MG63 (cell line): Measurements from ENCODE around the gene ARGFX. TPM values are rescaled to one million over a fixed set of nuclear protein-coding genes. Genes with fewer than 3 reads are reported as not detected.
"Not testable (repeated sequence)": the region's sequence is repeated elsewhere in the genome, so short reads cannot be mapped to it uniquely, and the experiment has no call there.

Experiments
- DNase-seq: peaks from one replicate; pipeline ENCODE4 v3.0.0-alpha.2; 2020
- H3K27me3 ChIP-seq: fragments of 250-450 bp; sonication (Bioruptor Pico); 2 replicates; pipeline ENCODE4 v1.5.1; 2020; ENCODE audit warnings: mild to moderate bottlenecking, moderate library complexity
- H3K36me3 ChIP-seq: fragments of 250-450 bp; sonication (Bioruptor Pico); 2 replicates; pipeline ENCODE4 v1.5.1; 2020; ENCODE audit warnings: mild to moderate bottlenecking, moderate library complexity
- H3K4me3 ChIP-seq: fragments of 250-450 bp; sonication (Bioruptor Pico); 2 replicates; pipeline ENCODE4 v1.5.1; 2020; ENCODE audit warnings: mild to moderate bottlenecking, moderate library complexity
- H3K9me3 ChIP-seq: fragments of 250-450 bp; sonication (Bioruptor Pico); 2 replicates; pipeline ENCODE4 v1.5.1; 2020; ENCODE audit warnings: mild to moderate bottlenecking, moderate library complexity
- total RNA-seq: library from RNA; depleted of rRNA; stranded (reverse); fragments of >200 nt; shearing (Covaris generic); gene quantifications from 2 replicates; pipeline ENCODE4 v1.2.3, GENCODE V29; 2014; ENCODE audit warnings: low replicate concordance; rRNA removed

Gene ARGFX
- total RNA-seq, 1 experiment from 2014 or later, result not detected

- DNase-seq, result no peak
- Histone ChIP-seq H3K27me3 (0 out of 2 replicates have a peak, but pooled peaks cover 2% of the 10 kb centered on the region), H3K9me3 (no peaks in the 10 kb centered on the region), H3K36me3 (no peaks in the 10 kb centered on the region), H3K4me3 (no peak within 1 kb of the TSS)
Measured at GRCh38 chr3:121592856-121593702, 25.3 kb downstream of the ARGFX start, which contains the start of gene FBXO40. TSS of gene FBXO40 (plus strand) at chr3:121593379. CDS start at chr3:121620576, 27,197 bp downstream.

GRCh38 chr3:121593806-121594205 lies 26.1 kb downstream of the ARGFX start:
- DNase-seq, H3K9me3 ChIP-seq, H3K36me3 ChIP-seq, H3K27me3 ChIP-seq, H3K4me3 ChIP-seq: not testable (repeated sequence)

DNA sequence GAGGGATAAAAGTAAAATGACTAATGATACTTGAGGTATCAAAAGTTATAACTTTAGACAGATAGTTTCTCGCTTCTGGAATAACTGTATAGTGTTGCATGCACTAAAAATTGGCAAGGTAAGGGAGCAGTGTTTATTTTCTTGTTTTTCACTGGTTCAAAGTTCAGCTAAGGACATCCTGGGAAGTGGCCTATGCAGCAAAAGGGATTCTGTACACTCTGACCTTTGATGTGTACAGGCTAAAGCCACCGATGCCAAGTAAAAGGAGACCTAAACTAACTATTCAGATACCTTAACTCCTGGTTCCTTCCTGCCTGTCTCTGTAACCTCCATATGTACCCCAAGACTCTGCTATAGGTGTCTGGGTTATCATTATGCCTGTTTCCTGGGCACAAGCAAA lies 27.1 kb downstream of the ARGFX start:
- Histone ChIP-seq H3K4me3 (no peak overlapping the region), H3K9me3 (no peaks in the 10 kb centered on the region), H3K27me3 (0 out of 2 replicates have a peak, but pooled peaks cover 2% of the 10 kb centered on the region), H3K36me3 (no peaks in the 10 kb centered on the region)
- DNase-seq, result no peak

- Histone ChIP-seq H3K9me3 (no peaks in the 10 kb centered on the region), H3K27me3 (no peaks in the 10 kb centered on the region), H3K4me3 (no peak overlapping the region), H3K36me3 (no peaks in the 10 kb centered on the region)
- DNase-seq, result no peak
Measured at GRCh38 chr3:121595765-121596406, 28.1 kb downstream of the ARGFX start.

GRCh38 chr3:121598564-121598963 lies 30.8 kb downstream of the ARGFX start:
- no peaks in the 10 kb centered on the region for H3K27me3 ChIP-seq
- no peaks in the 10 kb centered on the region for H3K9me3 ChIP-seq
- no peak for DNase-seq
- no peak overlapping the region for H3K4me3 ChIP-seq
- H3K36me3 ChIP-seq, result no peaks in the 10 kb centered on the region

GRCh38 chr3:121599900-121600299 lies 32.2 kb downstream of the ARGFX start:
- H3K9me3 ChIP-seq, H3K27me3 ChIP-seq, DNase-seq, H3K4me3 ChIP-seq, H3K36me3 ChIP-seq: not testable (repeated sequence)

DNA sequence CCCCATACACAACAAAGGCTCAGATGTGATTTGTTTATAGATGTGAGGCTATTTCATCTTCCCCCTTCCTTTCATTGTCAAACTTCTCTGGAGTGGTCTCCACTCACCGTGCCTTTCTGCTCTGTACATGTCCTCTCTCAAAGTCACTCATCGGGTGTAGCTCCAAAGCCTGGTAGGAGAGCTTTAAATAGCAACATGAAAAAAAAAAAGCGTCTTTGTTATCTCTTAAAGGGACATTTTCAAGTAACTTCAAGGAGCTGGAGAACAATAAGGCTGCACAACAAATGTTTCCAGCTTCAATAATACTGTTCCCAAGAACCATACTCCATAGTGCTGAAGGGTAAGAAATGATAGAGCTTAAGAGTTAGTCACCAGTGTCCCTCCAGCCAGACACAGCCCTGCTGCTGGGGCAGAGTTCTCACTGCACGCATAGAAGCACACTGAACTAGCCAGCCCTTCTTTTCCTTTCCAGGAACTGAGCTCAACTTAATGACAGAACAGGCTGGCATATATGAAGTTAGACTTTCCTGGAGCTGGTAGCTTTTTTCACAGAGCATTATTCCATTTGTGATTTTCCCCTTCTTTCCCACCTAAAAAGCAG lies 33.6 kb downstream of the ARGFX start:
- no peak for DNase-seq
- Histone ChIP-seq H3K36me3 (no peaks in the 10 kb centered on the region), H3K27me3 (no peaks in the 10 kb centered on the region), H3K9me3 (no peaks in the 10 kb centered on the region), H3K4me3 (no peak overlapping the region)

DNA sequence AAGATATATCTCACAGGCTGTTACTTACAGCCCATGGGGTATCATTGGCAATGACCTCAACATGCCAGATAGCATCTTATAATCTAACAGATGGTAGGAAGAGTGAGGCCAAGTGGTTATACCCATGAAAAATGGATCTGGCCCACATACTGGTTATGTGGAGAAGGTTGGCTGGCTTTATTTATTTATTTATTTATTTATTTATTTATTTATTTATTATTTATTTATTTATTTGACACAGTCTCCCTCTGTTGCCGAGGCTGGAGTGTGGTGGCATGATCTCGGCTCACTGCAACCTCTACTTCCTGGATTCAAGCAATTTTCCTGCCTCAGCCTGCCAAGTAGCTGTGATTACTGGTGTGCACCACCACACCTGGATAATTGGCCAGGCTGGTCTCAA lies 37.0 kb downstream of the ARGFX start:
- no peaks in the 10 kb centered on the region for H3K9me3 ChIP-seq
- no peaks in the 10 kb centered on the region for H3K36me3 ChIP-seq
- no peak overlapping the region for H3K4me3 ChIP-seq
- no peak for DNase-seq
- no peaks in the 10 kb centered on the region for H3K27me3 ChIP-seq

GRCh38 chr3:121606106-121606505 lies 38.4 kb downstream of the ARGFX start:
- H3K4me3 ChIP-seq, result no peak overlapping the region
- H3K36me3 ChIP-seq, result no peaks in the 10 kb centered on the region
- H3K27me3 ChIP-seq, result no peaks in the 10 kb centered on the region
- no peak for DNase-seq
- H3K9me3 ChIP-seq, result no peaks in the 10 kb centered on the region

Other genes with a start within 250 kb of the ARGFX start
- 4.2 and 7.4 TPM in 2 replicates for gene POLQ, start 22.0 kb upstream of the ARGFX start, total RNA-seq
- gene FBXO40, start 25.4 kb downstream of the ARGFX start, total RNA-seq, result not detected in 2 replicates
- gene HCLS1, start 93.0 kb downstream of the ARGFX start, total RNA-seq, result not detected in 2 replicates
- gene GOLGB1, start 181.8 kb downstream of the ARGFX start, total RNA-seq, result 9.7 and 19.3 TPM in 2 replicates